HG03354 (cell line): ENCODE data around the gene RPS6KA4.
"Not testable (repeated sequence)": the region's sequence is repeated elsewhere in the genome, so short reads cannot be mapped to it uniquely, and the experiment has no call there.

ENCODE experiments used
- ATAC-seq: cut with Tn5 transposase; IDR thresholded peaks from one replicate; pipeline ENCODE4 v1.9.1; 2021; ENCODE audit warnings: mild to moderate bottlenecking; ENCODE audit not compliant: unreplicated experiment, poor library complexity, severe bottlenecking

The RPS6KA4 gene

DNA sequence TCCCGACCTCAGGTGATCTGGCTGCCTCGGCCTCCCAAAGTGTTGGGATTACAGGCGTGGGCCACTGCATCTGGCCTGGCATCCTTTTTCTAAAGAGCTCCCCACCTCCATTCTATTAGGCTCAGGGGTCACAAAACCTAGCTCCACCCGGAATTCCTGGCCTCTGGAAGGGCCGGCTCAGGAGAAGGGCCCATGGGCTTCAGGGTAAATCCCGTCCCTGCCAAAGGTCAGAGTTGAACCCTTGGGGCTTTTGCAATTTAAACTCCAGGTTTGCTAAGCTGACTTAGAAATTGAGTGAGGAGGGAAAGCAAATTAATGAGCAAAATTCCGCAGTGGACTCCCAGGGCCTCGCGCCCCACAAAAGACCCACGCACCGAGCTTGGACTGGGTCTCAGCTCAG, 48.3 kb downstream of the RPS6KA4 start:
- no peak for ATAC-seq

DNA sequence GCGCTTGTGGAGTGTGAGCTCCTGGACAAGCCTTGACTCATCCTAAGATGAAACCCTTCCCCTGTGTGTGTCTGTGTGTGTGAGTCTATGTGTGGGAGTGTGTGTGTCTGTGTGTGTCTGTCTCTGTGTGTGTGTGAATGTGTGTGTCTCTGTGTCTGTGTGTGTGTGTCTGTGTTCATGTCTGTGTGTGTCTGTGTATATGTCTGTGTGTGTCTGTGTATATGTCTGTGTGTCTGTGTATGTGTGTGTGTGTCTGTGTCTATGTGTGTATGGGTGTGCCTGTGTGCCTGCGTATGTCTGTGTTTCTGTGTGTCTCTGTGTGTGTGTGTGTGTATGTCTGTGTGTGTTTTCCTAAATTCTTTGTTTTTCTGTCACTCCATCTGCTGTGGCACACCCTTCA, 48.7 kb downstream of the RPS6KA4 start:
- ATAC-seq, result no peak

DNA sequence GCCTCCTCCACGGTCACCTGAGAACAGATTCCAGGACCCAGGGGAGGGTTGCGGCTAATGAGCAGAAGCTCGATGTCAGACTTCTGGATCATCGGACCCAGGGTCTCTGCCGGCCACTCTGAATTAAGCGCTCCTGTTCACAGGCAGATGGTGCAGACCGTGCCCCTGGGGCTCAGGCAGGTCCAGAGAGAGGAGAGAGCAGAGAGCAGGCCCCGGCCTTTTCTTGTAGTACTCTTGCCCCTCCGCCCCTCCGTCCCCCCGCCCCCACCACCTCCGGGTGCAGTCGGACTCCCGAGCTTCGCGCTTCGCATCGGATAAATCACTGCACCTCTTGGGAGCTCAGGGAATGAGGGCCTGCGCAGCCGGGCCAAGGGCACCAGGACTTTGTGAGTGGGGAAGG, 50.3 kb downstream of the RPS6KA4 start:
- ATAC-seq, result no peak

DNA sequence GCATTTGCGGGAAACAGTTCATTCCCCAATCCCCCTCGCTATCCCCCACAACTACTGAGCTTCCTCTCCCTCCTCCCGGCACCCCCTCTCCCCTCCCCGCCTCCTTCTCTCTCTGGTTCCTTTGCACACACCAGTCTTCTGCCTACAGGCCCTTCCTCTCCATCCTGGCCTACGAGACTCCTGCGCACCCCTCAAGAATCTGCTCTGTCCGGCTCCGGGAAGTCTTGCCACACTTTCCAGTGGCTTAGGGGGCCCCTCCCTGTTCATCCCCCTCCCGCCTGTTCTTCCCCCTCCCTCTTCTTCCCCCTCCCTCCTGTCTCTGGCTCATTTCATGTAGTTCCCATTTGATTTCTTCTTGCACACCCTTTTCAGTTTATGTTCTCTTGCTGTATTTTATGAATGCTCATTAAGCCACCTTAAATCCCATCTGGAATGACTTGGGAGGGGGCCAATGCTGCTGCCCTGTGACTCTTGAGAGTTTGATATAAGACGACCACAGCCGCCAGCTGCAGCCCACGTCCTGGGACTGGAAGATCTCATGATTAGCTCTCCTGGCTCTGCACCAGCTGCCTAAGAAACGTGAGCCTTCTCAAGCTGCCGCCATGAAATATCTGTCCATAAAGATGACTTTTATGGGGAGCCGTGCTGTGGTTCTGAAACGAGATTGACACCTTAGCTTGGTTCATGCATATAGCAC, 50.9 kb downstream of the RPS6KA4 start:
- ATAC-seq, result no peak

DNA sequence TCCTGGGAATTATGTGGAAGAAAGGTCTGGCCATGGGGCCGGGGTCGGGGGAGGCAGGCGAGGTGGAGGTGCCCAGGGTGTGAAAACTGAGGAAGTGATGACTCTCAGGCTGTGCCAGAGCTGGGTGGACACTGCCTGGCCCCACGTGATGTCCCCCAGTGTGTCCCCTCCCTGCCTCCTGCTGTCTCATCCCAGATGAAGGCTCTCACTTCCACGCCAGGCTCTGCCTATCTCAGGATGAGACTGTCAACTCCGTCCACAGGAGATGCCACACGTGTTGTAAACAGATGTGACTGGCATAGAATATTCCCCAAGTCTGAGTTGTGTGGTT, 51.4 kb downstream of the RPS6KA4 start:
- no peak for ATAC-seq

DNA sequence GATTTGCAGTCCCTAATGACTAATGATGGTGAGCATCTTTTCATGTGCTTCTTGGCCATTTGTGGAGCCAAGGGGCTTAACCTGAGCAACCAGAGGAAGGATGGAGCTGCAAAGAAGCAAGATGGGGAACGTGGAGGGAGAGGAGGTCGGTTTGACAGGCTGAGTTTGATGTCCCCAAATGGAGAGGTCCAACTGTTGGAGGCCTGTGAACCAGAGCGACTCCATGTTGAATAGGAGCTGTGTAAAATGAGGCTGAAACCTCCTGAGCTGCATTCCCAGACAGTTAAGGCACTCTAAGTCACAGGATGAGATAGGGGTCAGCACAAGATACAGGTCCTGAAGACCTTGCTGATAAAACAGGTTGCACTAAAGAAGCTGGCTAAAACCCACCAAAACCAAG, 54.5 kb downstream of the RPS6KA4 start:
- ATAC-seq, result no peak

DNA sequence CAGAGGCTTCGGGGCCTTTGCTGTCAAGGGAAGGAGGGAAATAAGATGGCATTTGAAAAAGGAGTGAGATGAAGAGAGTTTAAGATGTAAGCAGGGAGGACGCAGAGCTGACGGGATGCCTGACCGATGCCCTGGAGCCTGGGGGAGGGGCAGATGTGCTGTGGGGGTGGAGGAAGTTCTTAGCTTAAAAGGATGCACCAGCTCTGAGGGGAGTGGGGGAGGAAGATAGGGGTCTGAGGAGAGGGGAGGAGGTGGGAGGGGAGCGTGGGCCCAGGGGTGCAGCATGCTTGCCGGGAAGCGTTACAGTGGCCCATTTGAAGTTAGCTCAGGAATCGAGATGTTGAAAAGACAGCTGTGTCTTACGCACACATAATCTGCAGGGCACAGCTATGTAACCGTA, 56.3 kb downstream of the RPS6KA4 start:
- no peak for ATAC-seq

DNA sequence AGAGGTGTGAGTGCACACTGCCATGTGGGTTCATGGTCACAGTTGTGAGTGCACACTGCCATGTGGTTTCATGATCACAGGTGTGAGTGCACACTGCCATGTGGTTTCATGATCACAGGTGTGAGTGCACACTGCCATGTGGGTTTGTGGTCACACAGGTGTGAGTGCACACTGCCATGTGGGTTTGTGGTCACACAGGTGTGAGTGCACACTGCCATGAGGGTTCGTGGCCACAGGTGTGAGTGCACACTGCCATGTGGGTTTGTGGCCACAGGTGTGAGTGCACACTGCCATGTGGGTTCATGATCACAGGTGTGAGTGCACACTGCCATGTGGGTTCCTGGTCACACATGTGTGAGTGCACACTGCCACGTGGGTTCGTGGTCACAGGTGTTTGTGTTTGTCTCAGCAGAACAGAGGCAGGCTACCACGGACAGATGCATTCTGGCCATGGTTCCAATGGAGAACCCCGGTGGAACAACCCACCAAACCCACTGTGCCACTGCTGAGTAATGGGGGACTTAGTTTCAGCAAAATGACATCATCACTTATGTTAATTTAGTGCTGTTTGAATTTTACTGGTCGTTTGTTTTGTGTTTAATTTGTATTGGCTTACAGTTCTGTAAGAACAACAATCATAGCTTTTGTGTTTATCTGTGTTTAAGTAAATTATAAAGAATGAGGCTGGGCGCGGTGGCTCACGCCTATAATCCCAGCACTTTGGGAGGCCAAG, 57.2 kb downstream of the RPS6KA4 start:
- ATAC-seq, result no peak

DNA sequence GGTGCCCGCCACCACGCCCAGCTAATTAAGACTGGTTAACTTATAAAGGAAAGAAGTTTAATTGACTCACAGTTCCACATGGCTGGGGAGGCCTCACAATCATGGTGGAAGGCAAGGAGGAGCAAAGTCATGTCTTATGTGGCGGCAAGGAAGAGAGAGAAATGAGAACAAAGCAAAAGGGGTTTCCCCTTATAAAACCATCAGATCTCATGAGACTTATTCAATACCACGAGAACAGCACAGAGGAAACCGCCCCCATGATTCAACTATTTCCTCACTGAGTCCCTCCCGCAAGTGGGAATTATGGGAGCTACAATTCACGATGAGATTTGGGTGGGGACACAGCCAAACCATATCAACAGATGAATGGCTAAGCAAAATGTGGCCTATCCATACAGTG, 59.3 kb downstream of the RPS6KA4 start:
- ATAC-seq, result not testable (repeated sequence)

DNA sequence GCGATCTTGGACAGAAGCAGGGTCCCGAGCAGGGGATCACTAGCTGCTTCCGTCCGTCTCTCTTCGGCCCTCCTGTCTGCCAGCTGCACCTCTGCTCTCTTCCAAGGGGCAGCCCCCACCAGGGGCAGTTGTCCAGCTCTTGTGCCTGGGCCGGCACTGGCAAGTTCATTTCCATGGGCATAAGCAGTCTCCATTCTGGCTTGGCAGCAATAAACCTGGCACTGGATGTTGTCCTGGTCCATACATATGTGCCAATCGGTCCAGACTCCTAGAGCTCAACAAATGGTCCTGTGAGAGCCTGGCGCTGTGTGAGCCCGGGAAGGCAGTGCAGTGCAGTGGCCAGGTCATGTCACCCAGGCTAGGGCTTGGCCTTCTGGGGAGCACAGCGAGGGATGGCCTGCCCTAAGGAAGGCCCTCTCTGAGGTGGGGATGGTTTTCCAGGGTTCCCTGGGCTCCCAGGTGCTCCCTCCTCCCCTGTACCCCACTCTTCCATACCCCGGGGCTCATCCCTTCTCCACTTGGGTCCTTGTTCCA, 60.4 kb downstream of the RPS6KA4 start:
- no peak for ATAC-seq

DNA sequence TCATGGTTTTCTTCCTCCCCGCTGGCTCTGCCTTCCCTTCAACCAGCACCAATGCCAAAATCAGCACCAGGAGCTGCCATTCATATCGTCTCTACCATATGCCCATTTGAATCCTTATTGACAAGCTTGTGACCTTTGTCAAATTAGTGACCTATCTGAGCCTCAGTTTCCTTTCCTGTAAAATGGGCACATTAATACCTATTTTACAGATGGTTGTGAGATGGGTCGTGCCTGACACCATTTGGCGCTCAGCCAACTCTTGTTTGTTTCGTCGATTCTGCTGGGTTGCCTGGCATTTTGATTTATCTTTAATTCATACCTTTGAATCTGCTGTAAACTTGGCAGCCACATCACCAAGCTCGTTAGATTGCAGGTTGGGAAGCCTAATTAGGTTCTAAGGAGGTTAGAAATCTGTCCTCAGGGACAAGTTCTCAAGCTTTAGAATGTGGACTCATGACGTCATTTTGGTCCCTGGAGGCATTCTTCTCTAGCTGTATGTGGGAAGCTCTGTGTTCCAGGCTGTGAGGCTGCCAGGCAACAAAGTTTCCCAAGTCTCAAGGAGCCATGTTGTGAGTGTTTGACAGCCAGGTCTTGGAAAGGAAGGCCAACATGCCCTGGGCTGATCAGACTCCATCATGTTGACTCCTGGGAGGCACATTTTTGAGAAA, 61.0 kb downstream of the RPS6KA4 start:
- no peak for ATAC-seq
